ENCODE measurements around the gene CYYR1.

The CYYR1 gene

DNA sequence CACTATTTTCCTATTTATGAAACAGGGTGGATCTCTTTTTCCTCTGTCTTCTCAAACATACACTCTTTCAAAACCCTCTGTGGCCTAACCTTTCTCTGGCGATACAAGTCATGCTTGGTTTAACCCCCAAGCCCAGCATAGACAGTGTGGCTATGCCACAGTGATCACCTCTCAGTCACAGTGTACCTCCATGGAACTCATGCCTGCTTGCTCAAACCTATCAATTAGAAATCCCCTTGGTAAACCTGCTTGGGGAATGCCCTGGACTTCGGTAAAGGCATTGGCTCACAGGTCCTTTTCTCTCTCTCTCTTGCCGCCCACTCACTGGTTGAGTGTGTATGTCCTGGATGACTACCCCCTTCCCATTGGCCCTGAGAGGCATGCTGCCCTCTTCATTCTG, 147.5 kb downstream of the CYYR1 start:
- DNase-seq: no peak

DNA sequence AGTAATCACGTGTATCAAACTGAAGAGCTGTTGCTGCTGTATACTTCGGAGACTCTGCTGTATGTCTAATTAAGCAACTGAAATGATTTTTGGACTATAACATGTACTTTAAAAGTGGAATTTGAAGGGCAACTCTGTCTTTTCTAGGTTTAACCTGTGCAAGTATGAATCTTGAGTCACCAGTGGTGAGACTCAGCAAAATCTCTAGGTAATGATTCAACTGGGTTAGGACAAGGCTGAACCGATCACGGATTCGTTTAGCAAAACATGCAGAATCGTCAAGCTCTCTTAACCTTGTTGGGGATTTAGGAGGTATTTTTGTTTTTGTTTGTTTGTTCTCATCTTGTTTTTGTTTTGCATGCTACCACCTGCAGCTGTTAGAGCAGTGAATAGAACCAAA, 149.6 kb downstream of the CYYR1 start:
- DNase-seq: no peak

DNA sequence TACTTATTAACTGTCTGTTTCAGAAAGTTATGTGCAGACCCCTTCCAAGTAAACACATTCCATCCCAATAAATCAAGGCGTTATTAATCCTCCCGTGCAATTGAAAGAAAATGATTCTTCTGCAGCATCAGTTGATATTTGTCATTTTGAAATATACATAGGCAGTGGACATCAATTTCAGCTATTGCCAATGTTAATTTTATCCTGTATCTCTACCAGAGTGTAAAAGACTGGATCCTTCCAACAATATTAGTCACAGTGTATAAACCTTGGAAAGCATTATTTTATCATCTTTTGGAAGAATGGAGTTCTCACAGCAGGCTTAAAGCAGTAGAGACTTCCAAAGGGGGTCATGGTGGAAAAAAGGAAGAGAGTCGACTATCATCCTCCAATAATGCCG, 150.4 kb downstream of the CYYR1 start:
- DNase-seq: no peak

DNA sequence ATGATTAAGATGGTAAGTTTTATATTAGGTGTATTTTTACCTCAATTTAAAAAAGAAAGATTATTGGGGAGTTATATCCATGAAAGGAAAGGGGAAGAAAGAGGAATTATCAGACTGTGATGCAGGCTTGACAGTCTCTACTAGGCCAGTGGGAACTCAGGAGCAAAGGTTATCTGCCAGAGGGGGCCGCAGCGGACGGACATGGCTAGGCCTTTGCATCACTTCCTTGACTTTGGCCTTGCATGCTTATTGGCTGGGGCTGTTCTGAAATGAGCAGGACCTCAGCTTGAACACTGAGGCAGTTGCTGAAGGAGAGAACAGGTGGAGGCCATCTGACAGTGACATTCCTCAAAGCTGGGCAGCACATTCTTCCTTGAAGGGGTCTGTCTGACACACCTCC, 150.9 kb downstream of the CYYR1 start:
- no peak for DNase-seq

DNA sequence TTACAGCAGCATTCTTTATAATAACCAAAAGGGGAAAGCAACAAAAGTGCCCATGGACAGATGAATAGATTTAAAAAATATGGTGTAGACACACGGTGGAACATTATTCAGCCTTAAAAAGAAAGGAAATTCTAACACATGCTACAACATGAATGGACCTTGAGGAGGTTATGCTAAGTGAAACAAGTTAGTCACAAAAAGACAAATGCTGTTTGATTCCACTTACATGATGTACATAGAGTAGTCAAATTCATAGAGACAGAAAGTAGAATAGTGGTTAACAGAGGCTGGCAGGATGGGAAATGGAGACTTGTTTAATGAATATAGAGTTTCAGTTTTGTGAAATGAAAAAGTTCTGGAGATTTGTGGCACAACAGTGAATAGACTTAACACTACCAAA, 151.4 kb downstream of the CYYR1 start:
- no peak for DNase-seq

All from fibroblast of skin of back (primary cell).